Measurements from ENCODE around the gene COL4A4.
"Not testable (repeated sequence)": the region's sequence is repeated elsewhere in the genome, so short reads cannot be mapped to it uniquely, and the experiment has no call there.

Gene COL4A4

DNA sequence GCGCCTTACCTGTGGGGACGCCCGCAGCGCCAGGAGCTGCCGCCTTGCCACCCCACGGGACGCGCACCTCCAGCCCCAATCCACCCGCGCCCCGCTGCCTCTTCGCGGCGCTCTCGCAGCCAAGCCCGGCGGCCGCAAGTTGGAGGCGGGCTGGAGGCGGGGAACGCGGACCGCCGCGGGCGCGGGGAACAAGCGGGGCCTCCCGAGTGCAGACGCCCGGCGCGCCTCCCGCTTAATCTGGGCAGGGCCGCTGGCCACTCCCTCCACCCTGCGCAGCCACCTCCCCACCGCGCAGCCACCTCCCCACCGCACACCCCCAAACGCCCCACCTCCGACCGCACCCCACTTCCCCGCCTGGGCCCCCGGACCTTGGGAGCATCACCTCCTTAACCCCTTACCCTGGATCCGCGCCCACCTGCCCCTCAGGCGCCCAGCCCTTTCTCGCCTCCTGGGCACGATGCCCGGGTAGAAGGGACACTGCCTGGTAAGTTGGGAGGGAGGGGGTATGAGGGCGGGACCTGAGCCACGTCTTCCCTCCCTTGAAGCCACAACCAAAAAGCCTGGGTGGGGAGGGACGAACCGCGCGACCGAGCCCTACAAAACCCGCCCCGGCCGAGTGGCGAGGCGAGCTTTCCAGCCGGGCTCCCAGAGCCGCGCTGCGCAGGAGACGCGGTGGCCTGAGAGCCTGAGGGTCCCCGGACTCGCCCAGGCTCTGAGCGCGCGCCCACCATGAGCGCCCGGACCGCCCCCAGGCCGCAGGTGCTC is at the start of gene COL4A4, which contains the start of gene COL4A3:
COL4A4 (minus strand) TSS at position 208 of the 765 bp plus-strand sequence. CDS start 16,722 bp downstream, outside the sequence.
COL4A3 (plus strand) TSS at position 627 of the 765 bp plus-strand sequence; CDS start at position 730, 103 bp downstream.
- no peak for DNase-seq

DNA sequence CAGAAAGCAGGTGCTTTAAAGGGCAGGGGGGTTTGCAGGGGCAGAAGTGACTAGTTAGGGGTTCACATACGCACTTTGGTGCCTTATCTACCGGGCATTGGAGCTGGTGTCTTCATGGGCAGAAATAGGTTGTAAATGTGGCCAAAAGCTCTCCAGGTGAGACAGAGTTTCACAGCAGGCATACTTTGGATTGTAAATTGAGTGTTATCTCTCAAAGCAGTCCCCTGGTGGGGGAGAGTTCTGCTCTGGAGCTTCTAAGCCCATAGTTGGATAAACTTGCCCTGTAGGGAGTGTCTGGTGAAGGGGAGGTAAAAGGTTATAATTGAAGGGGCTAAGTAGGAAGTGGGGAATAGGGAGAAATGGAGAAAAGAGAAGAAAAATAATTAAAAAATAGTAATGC is 43.6 kb upstream of the COL4A4 start:
- DNase-seq, result no peak

DNA sequence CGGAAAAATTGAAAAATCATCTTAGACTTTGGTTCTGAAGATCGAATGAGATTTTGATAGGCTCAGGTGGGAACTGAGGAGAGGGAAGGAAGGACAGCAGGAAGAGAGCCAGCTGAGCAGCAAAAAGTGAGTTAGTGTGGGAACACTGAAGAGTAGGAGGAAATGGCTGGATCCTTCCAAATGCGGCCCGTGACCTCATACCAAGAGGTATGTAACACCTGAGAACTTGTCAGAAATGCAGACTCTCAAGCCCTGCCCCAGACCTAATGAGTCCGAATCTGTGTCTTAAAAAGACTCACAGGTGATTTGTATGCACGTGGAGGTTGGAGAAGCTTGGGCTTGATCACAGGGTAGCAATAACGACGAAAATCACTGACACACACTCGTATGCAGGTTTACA is 42.4 kb upstream of the COL4A4 start:
- DNase-seq, result no peak

DNA sequence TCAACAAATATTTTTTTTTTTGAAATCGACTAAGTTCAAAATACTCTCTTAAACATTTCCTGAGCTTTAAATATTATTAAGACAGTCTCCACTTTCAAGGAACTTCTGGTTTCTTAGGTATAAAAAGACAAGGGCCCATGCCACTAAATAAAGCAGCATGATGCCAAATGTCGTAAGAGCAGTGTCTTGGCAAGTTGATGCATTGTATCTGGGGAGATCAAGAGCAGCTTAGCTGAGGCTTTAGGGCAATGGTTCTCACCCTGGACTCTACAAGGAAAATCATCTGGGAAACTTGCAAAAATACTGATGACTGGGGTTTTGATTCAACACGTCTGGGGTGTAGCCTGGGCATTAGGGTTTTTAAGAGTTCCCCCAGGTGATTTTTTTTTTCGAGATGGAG is 41.7 kb upstream of the COL4A4 start:
- DNase-seq, result no peak

DNA sequence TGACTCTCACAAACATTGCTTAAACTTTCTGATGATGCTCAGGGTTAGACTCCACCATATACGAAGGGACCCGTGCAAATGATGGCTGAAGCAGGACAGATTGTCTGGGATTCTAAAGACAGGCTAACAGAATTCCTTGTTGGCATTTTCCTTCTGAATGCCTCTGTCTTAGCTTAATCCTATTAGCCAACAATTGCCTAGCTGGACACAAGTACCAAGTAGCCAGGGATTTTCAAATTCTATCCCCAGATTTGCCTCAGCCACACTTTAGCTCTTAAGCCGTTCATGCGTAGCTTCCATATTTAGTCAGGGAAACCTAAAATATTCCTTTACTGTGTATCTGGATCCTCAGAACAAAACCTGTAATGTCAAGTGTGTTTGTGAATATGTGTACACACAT is 40.4 kb upstream of the COL4A4 start:
- DNase-seq, result no peak

DNA sequence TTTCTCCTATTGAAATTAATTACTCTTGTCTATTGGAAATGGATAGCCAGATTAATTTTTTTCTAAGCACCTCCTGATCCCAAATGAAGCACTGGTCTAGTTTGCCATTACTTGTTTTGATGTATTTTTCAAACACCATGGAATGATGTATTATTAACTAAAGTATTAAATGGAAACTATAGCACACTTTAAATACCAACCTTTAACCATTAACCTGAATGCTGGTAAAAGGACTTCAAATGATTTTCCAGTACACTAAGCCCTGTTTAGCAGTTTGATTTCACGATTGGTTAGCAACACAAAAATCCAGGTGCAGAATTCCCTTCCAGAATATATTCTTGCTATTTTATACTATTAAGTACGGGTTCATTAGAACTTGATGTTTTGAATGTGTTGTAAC is 37.8 kb upstream of the COL4A4 start:
- DNase-seq, result no peak

DNA sequence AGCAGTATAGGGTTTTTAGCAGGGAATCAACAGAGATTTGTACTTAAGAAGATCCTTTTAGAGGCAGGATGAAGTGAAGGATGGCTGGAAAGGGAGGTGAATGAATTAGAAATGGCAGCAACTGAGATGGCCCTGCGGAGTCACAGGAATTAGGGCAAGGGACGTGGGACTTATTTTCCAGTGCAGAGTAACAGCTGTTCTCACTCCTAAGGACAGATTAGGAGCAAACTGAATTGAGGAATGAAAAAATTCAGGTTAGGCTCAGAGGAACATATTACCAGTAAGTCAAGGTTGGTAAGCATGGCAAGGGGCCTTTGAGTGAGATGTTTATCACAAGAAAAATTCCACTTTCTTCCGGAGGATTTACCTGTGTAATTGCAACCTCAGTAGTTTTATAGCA is 34.9 kb upstream of the COL4A4 start:
- DNase-seq, result no peak

DNA sequence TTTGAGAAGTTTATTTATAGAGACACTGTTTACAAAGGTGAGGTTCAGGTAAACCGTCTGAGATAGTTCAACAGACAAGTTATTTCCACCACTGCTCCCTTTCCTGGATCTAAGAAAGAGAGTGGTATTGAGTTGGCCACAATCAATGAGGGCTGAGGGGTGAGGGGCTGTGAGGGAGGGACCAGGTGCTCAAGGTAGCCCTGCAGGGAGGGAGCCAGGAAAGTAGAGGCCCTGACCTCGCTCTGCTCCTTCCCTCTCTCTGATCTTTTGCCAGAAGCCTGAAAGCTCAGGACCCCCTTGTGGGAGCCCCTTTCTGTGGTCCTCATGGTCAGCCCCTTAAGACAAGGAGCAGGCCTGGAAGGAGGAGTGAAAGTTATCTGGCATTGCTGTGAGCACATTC is 30.2 kb upstream of the COL4A4 start:
- no peak for DNase-seq

DNA sequence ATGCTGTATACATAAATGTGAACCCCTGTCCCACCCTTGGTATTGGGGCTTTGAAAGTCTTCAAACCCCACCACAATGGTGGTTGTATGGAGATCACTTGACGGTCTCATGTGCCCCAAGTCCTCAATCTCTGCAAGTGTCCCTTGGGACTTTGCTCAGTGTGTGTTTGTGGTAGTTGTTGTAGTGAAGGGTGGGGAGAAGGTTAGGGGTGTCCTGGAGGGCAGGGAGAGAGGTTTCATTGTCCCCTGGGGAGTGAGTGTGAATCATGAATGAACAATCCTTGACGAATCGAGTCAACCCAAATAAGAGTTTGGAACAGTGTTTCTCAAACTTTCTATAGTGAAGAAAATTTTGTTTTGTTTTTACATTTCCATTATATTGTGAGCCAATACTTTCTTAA is 28.5 kb upstream of the COL4A4 start:
- no peak for DNase-seq

DNA sequence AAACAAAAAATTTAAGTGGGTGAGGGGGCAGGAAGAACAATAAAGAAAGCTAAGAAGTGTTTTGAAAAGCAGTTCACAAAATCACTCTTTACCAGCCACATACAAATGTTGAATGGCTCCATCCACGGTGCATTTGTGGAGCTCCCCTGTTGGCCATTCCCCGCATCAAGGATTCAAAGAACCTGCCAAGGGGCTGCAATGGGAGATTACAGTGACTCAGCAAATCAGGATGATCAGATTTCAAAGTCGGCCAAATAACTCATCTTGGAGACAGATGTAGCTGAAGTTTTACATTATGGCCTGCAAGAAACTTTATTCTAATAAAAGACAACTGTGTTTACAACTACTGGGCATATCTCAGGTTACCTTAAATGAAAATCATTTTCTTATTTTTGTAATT is 27.4 kb upstream of the COL4A4 start:
- no peak for DNase-seq

DNA sequence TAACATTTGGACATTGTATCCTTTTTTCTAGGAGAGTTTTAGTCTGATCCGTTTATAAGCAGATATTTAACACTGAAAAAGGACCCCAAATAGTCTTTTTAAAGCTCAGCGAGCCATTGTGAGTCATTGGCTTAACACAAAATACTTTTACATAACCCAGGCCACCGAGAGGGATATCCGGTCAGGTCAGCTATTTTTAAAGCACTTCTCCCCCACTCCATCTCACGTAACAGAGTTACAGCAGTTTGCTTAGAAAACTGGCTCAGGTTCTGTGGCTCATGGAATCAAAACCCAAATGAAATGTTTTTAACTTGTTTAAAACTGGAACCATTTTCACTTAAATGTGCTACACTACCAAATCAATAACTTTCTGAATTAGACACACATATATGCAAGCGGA is 24.3 kb upstream of the COL4A4 start:
- no peak for DNase-seq

DNA sequence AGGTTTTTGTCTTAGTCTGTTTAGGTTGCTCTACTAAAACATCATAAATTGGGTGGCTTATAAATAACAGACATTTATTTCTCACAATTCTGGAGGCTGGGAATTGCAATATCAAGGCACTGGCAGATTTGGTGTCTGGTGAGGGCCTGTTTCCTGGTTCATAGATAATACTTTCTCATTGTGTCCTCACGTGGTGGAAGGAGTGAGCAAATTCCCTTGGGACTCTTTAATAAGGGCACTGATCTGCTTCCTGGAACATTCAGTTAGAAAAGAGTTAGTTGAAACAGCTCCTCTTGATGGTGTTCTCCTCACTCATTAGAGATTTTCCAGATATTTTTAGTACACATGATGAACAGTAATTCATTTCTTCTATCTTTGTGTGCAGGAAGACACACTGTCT is 22.7 kb upstream of the COL4A4 start:
- no peak for DNase-seq

DNA sequence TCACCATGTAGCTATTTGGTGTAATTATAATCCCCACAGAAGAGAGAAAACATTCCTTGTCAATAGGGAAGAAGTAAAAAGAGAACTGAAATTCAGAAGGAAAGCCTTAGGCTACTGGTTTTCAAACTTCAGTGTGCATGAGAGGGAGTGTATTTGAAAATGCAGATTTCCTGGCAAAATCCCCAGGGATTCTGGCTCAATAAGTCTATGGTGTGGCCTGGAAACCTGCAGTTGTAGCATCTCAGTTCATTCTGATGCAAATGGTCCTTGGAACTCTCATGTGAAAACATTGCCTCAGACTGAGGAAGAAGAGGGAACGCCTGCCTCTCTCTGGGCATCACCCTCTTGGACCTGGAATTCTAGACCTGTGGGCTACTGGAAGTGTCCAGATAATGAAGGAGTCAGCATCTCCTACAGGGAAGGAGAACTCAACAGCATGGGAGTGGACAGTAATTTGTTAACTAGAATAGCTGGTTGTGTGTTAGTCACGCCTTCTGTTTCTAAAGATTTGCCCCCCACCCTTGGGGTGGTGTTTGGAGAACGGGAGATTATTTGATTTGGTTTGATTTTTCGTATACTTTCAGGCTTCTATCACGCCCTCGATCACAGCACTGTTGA is 21.7 kb upstream of the COL4A4 start:
- DNase-seq, result no peak

DNA sequence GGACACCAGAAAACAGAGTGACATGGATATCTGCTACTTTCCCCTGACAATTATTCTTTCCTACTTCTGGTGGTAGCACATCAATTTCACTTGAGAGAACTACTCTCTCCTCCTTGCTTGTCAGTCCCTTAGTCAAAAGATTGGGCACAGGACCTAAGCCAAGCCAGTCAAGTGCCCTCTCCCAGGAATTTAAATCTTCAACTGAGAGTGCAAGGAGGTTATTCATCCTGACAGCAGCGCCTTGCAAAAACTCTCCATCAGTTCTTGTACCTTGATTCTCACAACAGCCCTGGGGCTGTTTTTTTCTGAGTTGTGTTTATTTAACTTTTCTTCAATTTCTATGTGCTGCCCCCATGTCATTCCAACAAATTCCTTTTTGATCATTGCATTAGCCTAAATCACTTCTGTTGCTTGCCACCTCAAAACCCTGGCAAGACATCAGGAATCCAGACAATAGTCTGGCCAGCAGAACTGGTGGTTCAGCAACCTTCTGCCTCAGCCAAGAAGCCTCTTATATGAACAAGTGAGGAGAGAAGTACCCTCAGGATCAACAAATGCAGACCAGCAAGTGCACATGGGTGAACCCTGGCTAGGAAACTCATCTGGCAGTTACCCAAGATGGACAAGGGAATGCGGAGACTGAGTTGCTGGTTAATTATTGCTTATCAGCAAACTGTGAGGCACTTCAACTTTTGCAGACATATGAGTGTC is 19.8 kb upstream of the COL4A4 start:
- no peak for DNase-seq

DNA sequence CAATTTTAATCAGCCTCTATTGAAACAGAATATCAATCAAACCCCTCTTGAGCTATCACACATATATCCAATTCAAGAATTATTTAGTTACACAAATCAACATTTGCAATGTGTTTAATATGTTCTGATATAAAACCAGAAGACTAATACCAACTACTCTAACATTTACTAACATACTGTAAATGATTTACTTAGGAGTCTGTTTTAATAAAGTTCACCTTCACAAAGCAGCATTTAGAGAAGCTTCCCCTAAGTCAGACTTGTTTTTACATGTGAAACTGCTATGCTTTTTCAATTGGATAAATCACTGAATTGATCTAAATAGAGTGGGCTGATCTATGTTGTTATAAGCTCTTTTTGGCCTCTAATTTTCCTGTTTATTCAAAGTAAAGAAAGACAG is 18.8 kb upstream of the COL4A4 start:
- no peak for DNase-seq

DNA sequence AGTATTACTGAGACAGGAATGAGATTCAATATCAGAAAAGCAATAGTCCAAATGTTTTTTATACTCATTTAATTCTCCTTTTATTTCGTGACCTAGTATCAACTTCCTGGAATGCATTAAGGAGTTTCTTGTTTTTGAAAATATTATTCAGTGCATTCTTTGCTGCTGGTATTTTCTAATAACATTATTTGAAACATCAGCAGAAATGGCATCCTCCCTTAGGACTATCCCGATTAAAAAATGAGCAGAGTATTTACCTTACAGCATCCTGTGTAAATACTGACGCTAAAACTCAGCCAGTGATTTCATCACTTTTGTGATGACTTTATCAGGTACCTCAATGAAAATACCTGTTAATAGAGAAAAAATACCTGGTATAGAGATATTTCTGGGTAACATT is 16.8 kb upstream of the COL4A4 start:
- no peak for DNase-seq

DNA sequence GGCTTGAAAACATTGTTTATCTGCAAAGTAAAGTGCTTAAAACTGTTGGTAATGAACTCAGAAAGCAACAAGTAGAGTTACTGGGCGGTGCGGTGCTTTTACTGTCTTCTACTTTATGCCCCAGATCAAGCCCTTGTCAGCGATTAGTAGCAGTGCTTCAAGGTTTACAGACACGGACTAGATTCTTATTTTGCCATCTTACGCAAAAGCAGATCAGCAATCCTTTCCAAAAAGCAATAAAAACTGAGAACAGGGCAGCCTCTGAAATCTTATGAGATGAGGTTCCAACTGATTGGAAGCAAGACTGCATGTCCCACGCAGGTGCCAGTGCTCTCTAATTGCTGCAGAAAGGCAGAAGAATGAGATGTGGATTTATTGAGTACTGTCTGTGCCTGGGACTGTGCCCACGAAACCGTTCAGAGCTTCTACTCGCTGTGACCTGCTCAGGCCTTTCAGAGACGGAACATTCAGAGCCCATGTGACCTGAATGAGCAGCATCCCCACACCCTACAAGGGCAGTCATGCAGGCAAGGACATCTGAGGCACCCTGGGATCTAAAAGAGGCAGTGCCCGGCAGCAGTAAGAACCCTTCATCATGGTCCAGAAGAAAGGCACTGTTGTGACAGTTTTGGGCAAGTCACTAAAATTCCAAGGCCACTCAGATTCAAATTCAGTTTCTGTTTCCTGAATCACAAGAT is 16.1 kb upstream of the COL4A4 start:
- no peak for DNase-seq

DNA sequence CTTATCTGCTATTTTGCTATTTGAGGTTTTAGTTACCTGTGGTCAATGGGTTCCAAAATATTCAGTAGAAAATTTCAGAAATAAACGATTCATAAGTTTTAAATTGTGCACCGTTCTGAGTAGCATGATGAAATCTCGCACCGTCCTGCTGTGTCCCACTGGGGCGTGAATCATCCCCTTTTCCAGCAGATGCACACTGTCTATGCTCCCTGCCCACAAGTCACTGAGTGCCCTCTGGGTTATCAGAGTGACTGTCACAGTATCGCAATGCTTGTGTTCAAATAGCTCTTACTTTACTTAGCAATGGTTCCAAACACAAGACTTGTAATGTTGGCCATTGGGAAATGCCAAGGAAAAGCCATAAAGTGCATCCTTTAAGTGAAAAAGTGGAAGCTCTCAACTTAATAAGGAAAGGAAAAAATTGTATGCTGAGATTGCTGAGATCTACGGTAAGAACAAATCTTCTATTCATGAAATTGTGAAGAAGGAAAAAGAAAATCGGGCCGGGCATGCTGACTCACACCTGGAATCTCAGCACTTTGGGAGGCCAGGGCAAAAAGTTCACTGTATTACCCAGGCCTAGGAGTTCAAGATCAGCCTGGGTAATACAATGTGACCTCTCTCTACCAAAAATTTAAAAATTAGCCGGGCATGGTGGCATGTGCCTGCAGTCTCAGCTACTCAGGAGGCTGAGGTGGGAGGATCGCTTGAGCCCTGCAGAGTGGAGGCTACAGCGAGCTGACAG is 13.8 kb upstream of the COL4A4 start:
- no peak for DNase-seq

DNA sequence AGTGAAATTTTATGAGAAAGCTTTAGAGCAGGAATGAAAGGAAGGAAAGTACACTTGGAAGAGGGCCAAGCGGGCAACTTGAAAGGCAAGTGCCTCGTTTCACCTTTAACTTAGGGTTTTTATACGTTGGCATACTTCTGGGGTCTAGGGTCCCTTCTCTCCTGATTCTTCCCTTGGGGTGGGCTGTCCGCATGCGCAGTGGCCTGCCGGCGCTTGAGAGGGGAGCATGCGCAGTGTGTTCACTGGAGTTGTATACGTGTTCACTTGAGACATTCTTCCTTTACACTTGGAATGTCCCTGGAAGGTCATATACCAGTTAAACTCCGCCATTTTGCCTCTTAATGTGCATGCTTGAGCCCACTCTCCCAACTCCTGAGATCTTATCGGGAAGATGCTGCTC is 7.8 kb upstream of the COL4A4 start:
- DNase-seq, result not testable (repeated sequence)

DNA sequence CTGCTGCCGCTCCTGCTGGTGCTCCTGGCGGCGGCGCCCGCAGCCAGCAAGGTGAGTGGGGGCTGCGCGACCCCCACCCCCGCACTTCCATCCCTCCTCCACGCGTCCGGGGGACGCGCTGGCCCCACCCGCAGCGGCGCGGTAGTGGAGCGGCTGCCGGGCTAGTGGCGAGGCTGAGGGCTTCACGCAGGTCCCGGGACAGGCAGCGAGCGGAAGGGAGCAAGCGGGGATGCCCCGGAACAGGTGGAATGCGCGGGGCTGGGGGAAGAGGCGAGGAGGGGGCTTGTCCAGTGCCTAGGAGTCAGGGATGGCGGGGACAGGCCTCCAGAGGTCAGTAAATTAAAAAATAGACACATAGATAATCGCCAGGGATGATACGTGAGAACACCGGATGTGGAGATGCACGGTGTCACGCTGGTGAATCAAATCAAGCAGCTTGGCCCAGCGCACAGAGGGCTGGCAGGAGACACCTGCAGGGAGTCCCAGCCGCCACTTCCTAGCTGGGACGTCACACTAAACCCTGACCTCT is 822 bp upstream of the COL4A4 start:
- DNase-seq, result no peak

DNA sequence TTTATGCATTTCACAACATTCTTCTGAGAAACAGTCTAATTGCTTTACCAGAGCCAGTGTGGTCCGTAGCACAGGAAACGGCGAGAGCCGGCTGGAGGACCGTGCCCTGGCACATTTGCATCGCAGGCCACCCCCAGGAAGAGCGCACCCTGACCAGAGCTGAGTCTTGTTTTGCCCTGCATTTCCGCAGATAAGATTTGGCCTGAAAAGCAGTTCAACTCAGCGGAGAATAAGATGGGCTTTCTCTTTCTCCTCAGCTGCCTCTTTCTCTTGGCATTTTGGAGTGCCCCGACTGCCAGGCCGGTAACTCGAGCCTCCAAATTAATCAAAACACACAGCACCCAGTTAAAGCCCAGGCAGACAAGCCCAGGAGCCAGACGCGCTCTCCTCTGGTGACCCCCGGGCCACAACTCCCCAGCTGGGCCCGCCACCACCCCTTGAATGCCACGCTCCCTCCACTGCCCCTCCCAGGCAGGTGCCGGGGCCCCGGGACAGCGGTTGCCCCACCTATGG is 464 bp downstream of the COL4A4 start:
- no peak for DNase-seq

DNA sequence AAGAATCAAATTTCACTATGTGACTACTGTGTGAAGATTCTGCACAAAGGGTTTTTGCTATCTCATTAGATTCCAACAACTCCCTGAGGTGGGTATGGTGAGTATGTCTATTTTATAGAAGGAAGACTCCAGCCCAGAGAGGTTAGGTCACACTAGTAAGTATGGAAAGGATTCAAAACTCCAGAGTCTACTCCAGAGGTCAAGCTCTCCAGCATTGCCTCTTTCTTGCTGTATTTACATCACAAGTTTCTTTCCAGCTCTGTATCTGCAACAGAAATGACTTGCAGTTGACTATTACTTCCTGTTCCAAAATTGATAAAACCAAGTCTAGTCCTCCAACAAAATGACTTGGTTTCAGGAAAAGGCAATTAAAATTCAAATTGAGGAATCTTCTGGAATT is 2.1 kb downstream of the COL4A4 start:
- DNase-seq, result no peak
